Cerebellar nuclear complex (tissue), 1 donor: Measurements from ENCODE around the gene NAP1L4.

Source experiments
- DNase-seq, 2 experiments: peaks; one replicate each; lab custom pipeline; 2025; lab: John Stamatoyannopoulos, UW

The NAP1L4 gene

GRCh38 chr11:2994336-2994730, 2.2 kb upstream of the NAP1L4 start:
- DNase-seq = no peak

DNA sequence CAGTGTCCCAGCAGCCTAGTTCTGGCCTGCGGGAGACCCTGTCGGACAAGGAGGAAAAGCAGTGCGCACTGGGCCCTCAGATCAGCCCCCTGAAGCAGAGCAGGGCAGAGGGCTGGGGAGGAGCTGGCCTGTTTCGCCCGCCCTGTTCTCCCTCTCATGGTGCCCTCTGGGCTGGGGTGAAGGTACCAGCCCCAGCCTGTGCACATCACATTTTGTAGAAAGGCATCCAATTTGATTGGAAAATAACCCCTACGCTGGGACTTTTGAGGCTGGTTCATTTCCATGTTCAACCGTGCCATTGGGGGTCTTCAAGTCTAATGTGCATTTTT, 832 bp upstream of the NAP1L4 start:
- DNase-seq = no peak

DNA sequence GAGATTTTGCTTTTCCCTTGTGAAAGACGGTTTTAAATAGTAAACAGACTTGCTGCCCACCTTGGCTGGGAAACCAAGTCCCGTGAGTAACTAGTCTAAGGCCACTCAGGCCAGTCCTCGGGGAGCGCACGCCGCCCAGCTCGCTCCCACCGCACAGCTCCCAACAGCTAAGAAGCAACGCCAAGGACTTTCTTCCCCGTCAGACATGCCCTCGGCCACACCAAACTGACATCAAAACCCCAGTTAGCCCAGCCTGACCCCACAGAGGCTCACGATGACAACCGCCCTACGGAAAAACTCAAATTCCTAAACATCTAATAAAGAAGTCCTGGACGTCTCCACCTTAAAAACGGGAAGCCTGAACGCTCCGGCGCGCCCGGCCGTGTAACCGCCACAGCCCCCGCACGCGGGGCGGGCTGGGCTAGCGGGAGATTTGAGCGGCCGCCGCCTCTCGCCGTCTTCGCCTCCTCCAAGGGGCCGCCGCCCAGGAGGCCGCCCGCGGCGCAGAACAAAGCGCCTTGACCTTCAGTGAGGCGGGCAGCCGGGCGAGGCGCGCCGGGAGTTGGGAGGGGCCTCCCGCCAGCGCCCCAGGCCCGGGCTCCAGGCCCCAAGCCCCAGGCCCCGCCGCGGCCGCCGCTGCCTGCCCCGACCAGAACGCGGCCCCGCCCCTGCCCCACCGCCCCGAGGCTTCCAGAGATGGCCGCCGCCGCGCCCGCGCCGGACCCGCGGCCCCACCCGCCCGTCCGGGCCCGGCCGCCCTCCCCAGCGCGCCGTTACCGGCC, 486 bp downstream of the NAP1L4 start:
- no peak for DNase-seq

DNA sequence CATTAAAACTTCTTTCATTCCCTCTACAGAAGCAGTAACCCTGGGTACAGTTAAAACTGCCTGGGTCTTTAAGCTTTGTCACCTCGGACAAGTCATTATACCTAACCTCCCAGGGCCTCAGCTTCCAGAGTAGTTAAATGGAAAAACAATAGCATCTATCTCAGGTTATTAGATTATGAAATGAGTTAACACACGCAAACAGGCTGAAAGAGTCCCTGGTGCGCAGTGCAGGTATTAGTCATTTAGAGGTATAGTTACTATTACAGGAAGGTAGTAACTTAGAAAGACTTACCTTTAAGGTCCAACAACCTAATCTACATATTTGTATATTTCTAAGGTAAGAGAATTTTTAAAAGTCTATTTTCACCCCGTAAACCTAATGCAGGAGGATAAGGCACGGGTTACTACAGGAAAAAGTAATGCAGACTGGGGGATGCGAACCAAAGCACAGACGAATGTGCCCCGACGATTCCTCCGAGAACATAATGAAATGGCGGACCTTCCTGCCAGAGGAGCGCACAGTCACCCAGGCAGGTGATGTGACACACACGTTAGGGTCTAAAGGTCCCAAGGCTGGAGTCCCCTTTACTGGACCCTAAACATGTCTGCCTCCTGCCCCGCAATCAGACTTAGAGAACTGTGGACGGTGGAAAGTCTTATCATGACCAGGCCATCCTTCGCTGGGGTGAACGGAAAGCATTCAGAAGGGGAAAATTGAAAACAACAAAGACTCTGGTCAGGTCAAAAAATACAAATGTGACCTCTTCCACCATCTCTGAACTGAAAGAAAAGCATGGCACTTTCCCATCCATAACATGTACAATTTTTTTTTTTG, 1.3 kb downstream of the NAP1L4 start:
- DNase-seq = no peak

DNA sequence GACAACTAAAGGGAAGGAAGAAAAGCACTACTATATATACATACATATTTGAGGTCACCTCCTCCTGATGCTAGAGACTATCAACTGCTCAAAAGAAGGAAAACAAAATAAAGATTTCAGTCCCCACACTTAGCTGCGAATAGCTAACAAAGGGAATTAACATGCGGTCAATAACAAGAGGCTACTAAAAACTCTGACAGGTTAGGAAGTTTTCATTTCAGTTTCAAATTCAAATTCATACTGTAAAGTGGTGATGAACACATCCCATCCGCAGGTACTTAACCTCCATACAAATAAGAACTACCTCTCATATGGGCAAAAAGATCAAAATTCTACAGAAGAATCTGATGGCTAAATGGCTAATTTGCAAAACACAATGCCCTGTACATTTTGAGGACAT, 2.6 kb downstream of the NAP1L4 start:
- no peak for DNase-seq

GRCh38 chr11:2989006-2989405, 3.1 kb downstream of the NAP1L4 start:
- DNase-seq = no peak

- no peak for DNase-seq
Observed at GRCh38 chr11:2987881-2988861, 4.0 kb downstream of the NAP1L4 start.

GRCh38 chr11:2983908-2984307, 8.2 kb downstream of the NAP1L4 start:
- DNase-seq = no peak

DNA sequence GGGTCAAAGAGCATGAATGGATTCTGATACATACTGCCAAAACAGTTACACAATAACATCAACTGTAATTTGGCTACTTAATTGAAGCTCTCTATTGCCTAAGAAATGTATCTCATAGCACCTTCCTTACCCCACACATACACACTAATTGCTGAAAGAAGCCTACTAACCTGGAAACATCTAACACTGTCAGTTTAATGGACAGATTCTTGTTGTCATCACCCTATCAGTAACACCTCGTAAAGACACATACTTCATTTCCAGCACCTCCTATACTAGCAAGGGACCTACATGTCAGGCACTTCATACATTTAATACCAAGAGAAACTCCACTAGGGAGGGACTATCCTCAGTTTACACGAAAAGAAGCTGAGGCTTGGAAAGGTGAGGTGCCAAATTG, 9.9 kb downstream of the NAP1L4 start:
- DNase-seq = no peak

GRCh38 chr11:2981130-2981529, 11.0 kb downstream of the NAP1L4 start:
- DNase-seq = no peak

GRCh38 chr11:2980168-2980840, 11.8 kb downstream of the NAP1L4 start:
- DNase-seq = no peak

- no peak for DNase-seq
Observed at GRCh38 chr11:2977113-2977512, 15.0 kb downstream of the NAP1L4 start.

- DNase-seq = no peak
Observed at GRCh38 chr11:2976294-2977063, 15.7 kb downstream of the NAP1L4 start.

GRCh38 chr11:2975594-2975993, 16.5 kb downstream of the NAP1L4 start:
- no peak for DNase-seq

DNA sequence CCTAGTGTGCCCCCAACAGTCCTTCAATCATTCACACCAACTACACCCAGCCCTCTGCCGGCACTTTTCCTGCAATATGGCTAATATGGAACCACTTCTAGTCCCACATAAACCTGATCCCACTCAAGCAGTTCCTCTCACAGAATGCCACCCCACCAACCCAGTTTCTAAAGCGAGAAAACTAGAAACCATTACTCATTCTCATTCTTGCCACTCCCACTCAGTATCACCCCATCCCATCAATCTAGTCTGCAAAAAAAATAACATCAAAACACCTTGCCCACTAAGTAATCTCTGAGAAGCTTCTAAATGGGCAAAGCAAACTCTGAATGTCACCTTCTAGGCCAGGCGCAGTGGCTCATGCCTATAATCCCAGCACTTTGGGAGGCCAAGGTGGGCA, 17.9 kb downstream of the NAP1L4 start:
- DNase-seq = no peak

GRCh38 chr11:2968341-2968900, 23.7 kb downstream of the NAP1L4 start:
- no peak for DNase-seq

DNA sequence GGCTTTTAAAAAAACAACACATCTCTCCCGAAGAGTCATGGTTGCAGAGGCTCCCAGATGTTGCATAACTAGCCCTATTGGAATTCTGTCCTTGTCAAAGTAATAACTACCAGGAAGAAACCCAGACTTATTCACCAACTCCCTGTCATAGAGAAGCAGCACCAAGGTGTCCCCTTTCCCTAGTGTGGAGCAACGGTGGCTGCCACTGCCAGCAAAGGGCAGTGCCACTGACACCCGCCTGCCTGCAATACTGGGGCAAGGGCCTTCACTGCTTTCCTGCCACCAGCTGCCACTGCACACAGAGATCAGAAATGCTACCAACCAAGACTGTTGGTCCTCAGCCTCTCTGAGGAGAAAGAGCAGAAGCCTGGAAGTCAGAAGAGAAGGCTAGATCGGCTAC, 27.3 kb downstream of the NAP1L4 start:
- no peak for DNase-seq

DNA sequence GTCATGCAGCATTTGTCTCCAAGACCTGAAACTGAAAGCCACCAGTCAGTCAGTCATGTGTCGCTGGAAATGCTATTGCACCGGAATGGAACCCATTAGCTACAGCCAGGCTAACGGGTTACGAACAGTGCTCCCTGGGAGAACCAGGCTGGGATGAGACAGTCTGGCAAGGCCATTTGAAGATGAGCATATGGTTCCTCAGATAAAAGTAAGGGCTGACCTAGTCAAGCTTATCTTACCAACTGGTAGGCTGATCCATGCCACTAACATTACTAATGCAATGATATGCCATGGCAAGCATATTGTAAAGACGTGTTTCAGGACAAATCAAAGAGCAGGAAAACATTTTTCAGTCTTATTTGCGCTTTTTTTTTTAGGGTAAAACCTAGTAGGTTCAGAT, 28.4 kb downstream of the NAP1L4 start:
- no peak for DNase-seq

DNA sequence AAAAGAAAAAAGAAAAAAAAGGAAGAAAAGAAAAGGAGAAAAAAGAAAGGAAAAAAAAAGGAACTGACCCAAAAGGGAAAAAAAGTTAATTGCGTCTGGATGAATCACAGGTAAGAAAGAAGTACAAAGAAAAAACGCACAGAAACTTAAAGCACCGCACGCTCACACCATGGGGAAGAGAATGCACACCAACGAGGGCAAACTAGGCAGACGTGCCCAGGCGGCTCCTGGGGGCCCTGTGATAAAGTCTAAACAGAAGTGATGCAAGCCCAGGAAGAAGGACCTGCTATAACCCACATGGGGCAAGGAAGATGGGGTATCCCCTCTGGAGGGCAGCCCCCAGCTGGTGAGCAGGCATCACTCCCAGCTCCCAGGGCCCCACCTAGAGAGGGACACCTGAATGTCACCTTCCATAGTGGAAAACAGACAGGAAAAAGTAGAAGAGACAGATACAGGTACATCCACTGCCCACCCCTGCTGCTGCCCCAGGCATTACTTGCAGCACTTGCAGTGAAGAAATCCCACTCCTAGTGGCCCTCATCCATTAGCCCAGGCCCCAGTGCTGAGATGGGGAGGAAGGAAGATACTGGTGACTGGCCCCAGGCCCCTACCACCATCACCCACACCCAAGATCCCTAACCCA, 28.9 kb downstream of the NAP1L4 start:
- no peak for DNase-seq

DNA sequence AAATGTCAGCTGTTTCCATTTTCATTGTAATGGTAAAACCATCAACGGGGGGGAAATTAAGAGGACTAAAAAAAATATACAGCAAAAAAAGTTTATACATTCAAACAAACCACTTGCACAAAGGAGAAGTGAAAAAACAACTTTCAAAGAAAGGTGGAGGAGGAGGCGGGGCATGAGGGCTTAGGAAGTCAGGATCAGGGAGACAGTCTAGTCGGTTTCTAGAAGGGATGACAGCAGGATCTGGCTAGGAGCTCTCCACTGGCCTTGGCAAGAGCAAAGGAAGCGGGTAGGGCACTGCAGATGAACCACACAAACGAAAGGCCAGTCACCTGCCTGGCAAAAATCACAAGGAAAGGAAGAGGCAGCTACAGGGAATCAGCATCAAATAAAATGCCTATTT, 31.0 kb downstream of the NAP1L4 start:
- DNase-seq = no peak
